Amniotic stem cell (primary cell): ENCODE measurements around the gene MMP19.
A peak's percentile ranks its signal among the peaks of the same experiment; 100 is the strongest.
"Not testable (repeated sequence)": the region's sequence is repeated elsewhere in the genome, so short reads cannot be mapped to it uniquely, and the experiment has no call there.

Experiments
- DNase-seq: peaks from one replicate; lab custom pipeline; 2025; lab: John Stamatoyannopoulos, UW

The MMP19 gene

GRCh38 chr12:55843431-55843830 is 695 bp upstream of the MMP19 start:
- DNase-seq, result no peak

- no peak for DNase-seq
These were observed 2.0 kb downstream of the MMP19 start for GRCh38 chr12:55840581-55841351.

GRCh38 chr12:55839345-55840140 is 3.2 kb downstream of the MMP19 start:
- DNase-seq, result no peak

GRCh38 chr12:55838361-55838760 is 4.4 kb downstream of the MMP19 start:
- no peak for DNase-seq

- not testable (repeated sequence) for DNase-seq
These were observed 8.3 kb downstream of the MMP19 start for GRCh38 chr12:55834400-55834799.

- DNase-seq, result no peak
These were observed 9.7 kb downstream of the MMP19 start for GRCh38 chr12:55833056-55833455.

- DNase-seq, result no peak
These were observed 11.3 kb downstream of the MMP19 start for GRCh38 chr12:55831447-55831815.

- DNase-seq, result no peak
These were observed 11.9 kb downstream of the MMP19 start for GRCh38 chr12:55830601-55831446.

GRCh38 chr12:55829967-55830600 is 12.7 kb downstream of the MMP19 start:
- no peak for DNase-seq

GRCh38 chr12:55828357-55828756 is 14.4 kb downstream of the MMP19 start:
- no peak for DNase-seq

GRCh38 chr12:55827806-55828205 is 14.9 kb downstream of the MMP19 start:
- DNase-seq, result no peak

GRCh38 chr12:55824726-55825125 is 18.0 kb downstream of the MMP19 start:
- DNase-seq, result no peak

- no peak for DNase-seq
These were observed 19.3 kb downstream of the MMP19 start for GRCh38 chr12:55823419-55823818.

- no peak for DNase-seq
These were observed 20.5 kb downstream of the MMP19 start for GRCh38 chr12:55822228-55822627.

GRCh38 chr12:55820679-55821078 is 22.1 kb downstream of the MMP19 start:
- no peak for DNase-seq

- no peak for DNase-seq
These were observed 23.9 kb downstream of the MMP19 start for GRCh38 chr12:55818886-55819285.

GRCh38 chr12:55818140-55818728 is 24.5 kb downstream of the MMP19 start:
- DNase-seq, result peak; percentile 72

- DNase-seq, result peak; percentile 100
These were observed 25.2 kb downstream of the MMP19 start, which contains the start of the genes ORMDL2 and SARNP for GRCh38 chr12:55817345-55818139. TSS of gene ORMDL2 (plus strand) at chr12:55818041. CDS start at chr12:55819000, 959 bp downstream. TSS of gene SARNP (minus strand) at chr12:55817724. CDS start at chr12:55817701, 23 bp downstream.

GRCh38 chr12:55816881-55817344 is 25.8 kb downstream of the MMP19 start:
- DNase-seq, result no peak

GRCh38 chr12:55815473-55815872 is 27.3 kb downstream of the MMP19 start:
- DNase-seq, result no peak
